Heart right ventricle (tissue), 16 donors: ENCODE measurements around the gene PANK2. TPM values are rescaled to one million over a fixed set of nuclear protein-coding genes. Genes with fewer than 3 reads are reported as not detected.
"Not testable (repeated sequence)": the region's sequence is repeated elsewhere in the genome, so short reads cannot be mapped to it uniquely, and the experiment has no call there.

Experiments used
- ATAC-seq, 8 donors: fragments of 200-7000 bp; cut with Tn5 transposase; one replicate each; pipeline ENCODE4 v1.9.1; 2020; ENCODE audit warnings: mild to moderate bottlenecking in 8 of 8, moderate library complexity in 8 of 8, moderate number of reproducible peaks in 1 of 8
- DNase-seq, 2 donors: peaks; one replicate each; pipeline ENCODE4 v3.0.0-alpha.2; 2020
- H3K27ac ChIP-seq, 10 donors: fragments of 200-600 bp; sonication (generic) in 2 of 10; one replicate each; pipeline versions ENCODE4 v1.5.0 to v1.8.0; 2020 to 2022; ENCODE audit warnings: mild to moderate bottlenecking in 3 of 10
- H3K27me3 ChIP-seq, 7 donors: fragments of 200-600 bp; one replicate each; pipeline ENCODE4 v1.8.0; 2021 to 2022; ENCODE audit warnings: mild to moderate bottlenecking in 2 of 7
- H3K36me3 ChIP-seq, 9 donors: fragments of 200-600 bp; sonication (generic) in 1 of 9; one replicate each; pipeline versions ENCODE4 v1.5.0 to v1.8.0; 2020 to 2022; ENCODE audit warnings: mild to moderate bottlenecking in 2 of 9
- H3K4me1 ChIP-seq, 9 donors: fragments of 200-600 bp; sonication (generic) in 1 of 9; one replicate each; pipeline versions ENCODE4 v1.5.0 to v1.8.0; 2020 to 2022; ENCODE audit warnings: mild to moderate bottlenecking in 4 of 9
- H3K4me3 ChIP-seq, 10 donors: fragments of 200-600 bp; sonication (generic) in 2 of 10; one replicate each; pipeline versions ENCODE4 v1.5.0 to v1.8.0; 2020 to 2022; ENCODE audit warnings: mild to moderate bottlenecking in 7 of 10, moderate library complexity in 2 of 10
- H3K9me3 ChIP-seq, 11 donors: fragments of 200-600 bp in 10 of 11; sonication (generic) in 2 of 11; one replicate each; pipeline versions ENCODE4 v1.5.0 to v1.8.0; 2013 to 2022; ENCODE audit warnings: mild to moderate bottlenecking in 2 of 11, control low read depth in 1 of 11, moderate library complexity in 1 of 11
- CTCF ChIP-seq, 9 donors: fragments of 200-600 bp; sonication (generic) in 2 of 9; IDR thresholded peaks; one replicate each; pipeline versions ENCODE4 v1.5.0 to v1.8.0; 2021 to 2022; ENCODE audit warnings: antibody characterized with exemption in 9 of 9, mild to moderate bottlenecking in 5 of 9, moderate library complexity in 1 of 9
- WGBS, 2 donors: extraction: QIAGEN DNeasy Blood & Tissue Kit; methylation state at CpG; one replicate each; pipeline ENCODE4 v1.1.7; 2013; ENCODE audit warnings: inconsistent platforms in 1 of 2; 5-methylcytosine and 5-hydroxymethylcytosine counted together
- intact Hi-C, 10 donors: fragments of 100-400 bp; cut with DNase I; formaldehyde crosslinking; loops; one replicate each; pipeline versions ENCODE4 v1.11.1 to v1.14.2; 2022
- polyA plus RNA-seq, 2 donors: library from polyadenylated mRNA; stranded (reverse); fragments of 200-250 nt; gene quantifications; one replicate each; pipeline ENCODE4 v1.2.3, GENCODE V29; 2013
- total RNA-seq, 10 donors: library from RNA; stranded (reverse); fragmentation: NEBNext Ultra II Directional in 3 of 10; extraction: Animal tissue kit (Norgen Biotek cat#: 25700) in 3 of 10; gene quantifications; one replicate each; pipeline versions ENCODE4 v1.2.1 to v1.2.4, GENCODE V29; 2021 to 2023
- donor health status: Arrhythmogenic right ventricular cardiomyopathy.
- donor health status: ischemic (EF 13 %, LVEDD 7.1; RV severe dilation, severe dysfunction).
- donor health status: healthy with polysubstance abuse.
- donor health status: DM: no; HTN: yes; CAD: no.
- donor health status: DM: no; HTN: no; CAD: no.
- donor health status: ischemic (EF 25% LVEDD 6.9; RV normal size, moderate dysfunction).
- donor health status: ischemic (EF 25% LVEDD 5.7; RV mildly dilated, moderate dysfunction).
- donor health status: healthy.
- donor health status: DM: yes; HTN: yes; CAD: no.
- donor health status: Ischemic cardiomyopathy.
- donor health status: ischemic (EF 35%, LVEDD 5.7; RV mildly dilated, moderate dysfunction).
- donor health status: nonischemic (EF 11% LVEDD 7.7; RV severe dilation, severe dysfunction).
- donor health status: DM: yes; HTN: yes; CAD: no.
- donor health status: PGD.
- donor health status: ischemic (EF 29% LVEDD 5.4; RV normal size, mild dysfunction).
- donor health status: nonischemic (EF 23%, LVEDD 6.1; RV moderate dilation, normal function).

PANK2 gene
- total and polyA plus RNA-seq, 12 donors: 12.2 to 25.1 (median 17.9) TPM

GRCh38 chr20:3935956-3936340 is 46.8 kb downstream of the PANK2 start:
- H3K9me3 ChIP-seq: peaks cover 0 to 14% (median 0%) of the 10 kb centered on the region in 11 donors
- H3K36me3 ChIP-seq: peaks cover 0 to 61% (median 0%) of the 10 kb centered on the region in 9 donors
- 89 to 92% methylated on average over 2 of the region's 2 CpGs for WGBS, 2 donors
- H3K27me3 ChIP-seq: no peaks in the 10 kb centered on the region
- no peak overlapping the region for H3K4me3 ChIP-seq
- DNase-seq: no peak
- intact Hi-C loops: no loop called here
- H3K27ac ChIP-seq: peak overlapping the region in 6 of 10 donors; percentile 31 to 82 (median 59)
- no peak for TF ChIP-seq CTCF (IDR thresholded peaks at IDR 0.05)
- peaks cover 5 to 54% (median 45%) of the 10 kb centered on the region in 9 donors for H3K4me1 ChIP-seq
- no peak for ATAC-seq

GRCh38 chr20:3937618-3938017 is 48.4 kb downstream of the PANK2 start:
- peaks cover 0 to 38% (median 29%) of the 10 kb centered on the region in 9 donors for H3K4me1 ChIP-seq
- H3K27me3 ChIP-seq: no peaks in the 10 kb centered on the region
- ATAC-seq (no peak), DNase-seq (no peak)
- intact Hi-C loops: no loop called here
- H3K4me3 ChIP-seq: no peak overlapping the region
- H3K9me3 ChIP-seq: peaks cover 0 to 14% (median 0%) of the 10 kb centered on the region in 11 donors
- TF ChIP-seq CTCF (IDR thresholded peaks at IDR 0.05): no peak
- H3K27ac ChIP-seq: no peak overlapping the region
- H3K36me3 ChIP-seq: peaks cover 0 to 76% (median 0%) of the 10 kb centered on the region in 9 donors
- 97 to 98% methylated on average over 3 of the region's 3 CpGs for WGBS, 2 donors

DNA sequence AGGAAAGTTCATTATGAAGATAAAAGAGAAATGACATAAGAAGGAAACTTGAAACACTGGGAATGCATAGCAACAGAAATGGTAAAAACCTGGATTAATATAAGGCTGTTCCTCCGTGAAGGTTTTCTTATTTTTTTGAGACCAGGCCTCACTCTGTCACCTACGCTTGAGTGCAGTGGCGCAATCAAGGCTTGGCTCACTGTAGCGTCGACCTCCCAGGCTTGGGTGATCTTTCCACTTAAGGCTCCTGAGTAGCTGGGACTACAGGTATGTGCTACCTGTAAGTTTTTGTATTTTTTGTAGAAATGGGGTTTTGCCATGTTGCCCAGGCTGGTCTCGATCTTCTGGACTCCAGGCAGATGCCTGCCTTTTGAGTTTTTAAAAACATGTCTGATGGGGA is 51.7 kb downstream of the PANK2 start:
- peaks cover 0 to 89% (median 0%) of the 10 kb centered on the region in 9 donors for H3K36me3 ChIP-seq
- no peak for ATAC-seq
- H3K27me3 ChIP-seq: no peaks in the 10 kb centered on the region
- 81 to 89% methylated on average over 6 of the region's 6 CpGs for WGBS, 2 donors
- intact Hi-C loops: no loop called here
- no peak overlapping the region for H3K4me3 ChIP-seq
- no peak for TF ChIP-seq CTCF (IDR thresholded peaks at IDR 0.05)
- DNase-seq: no peak
- no peak overlapping the region for H3K27ac ChIP-seq
- H3K9me3 ChIP-seq: peaks cover 0 to 14% (median 0%) of the 10 kb centered on the region in 11 donors
- H3K4me1 ChIP-seq: peaks cover 0 to 5% (median 0%) of the 10 kb centered on the region in 9 donors

- ATAC-seq, H3K9me3 ChIP-seq, H3K27ac ChIP-seq, intact Hi-C loops, H3K4me3 ChIP-seq, H3K4me1 ChIP-seq, DNase-seq, H3K27me3 ChIP-seq: not testable (repeated sequence)
- WGBS, 2 donors: 85 to 95% methylated on average over 7 of the region's 7 CpGs
- peaks cover 0 to 73% (median 0%) of the 10 kb centered on the region in 9 donors for H3K36me3 ChIP-seq
Observed at GRCh38 chr20:3946666-3947065, 57.5 kb downstream of the PANK2 start.

- Histone ChIP-seq H3K4me1 (no peaks in the 10 kb centered on the region), H3K4me3 (no peak overlapping the region), H3K27me3 (no peaks in the 10 kb centered on the region), H3K36me3 (peaks cover 0 to 49% (median 0%) of the 10 kb centered on the region in 9 donors), H3K9me3 (no peaks in the 10 kb centered on the region), H3K27ac (no peak overlapping the region)
- ATAC-seq: no peak
- intact Hi-C loops: no loop called here
- DNase-seq: no peak
- TF ChIP-seq CTCF (IDR thresholded peaks at IDR 0.05): no peak
- WGBS, 2 donors: 91 to 96% methylated on average over 3 of the region's 3 CpGs
Observed at GRCh38 chr20:3964719-3965118, 75.5 kb downstream of the PANK2 start.
